ENCODE data around the gene TIAM1. TPM values are rescaled to one million over a fixed set of nuclear protein-coding genes. Genes with fewer than 3 reads are reported as not detected.

Gene TIAM1
- 8.3 TPM for polyA plus RNA-seq (2012; ENCODE audit: insufficient read depth, insufficient read length)

- DNase-seq (ENCODE audit: low read depth, low spot score) = no peak
- no peak within 1 kb of the TSS for H3K4me3 ChIP-seq (ENCODE audit: low read length)
Observed at GRCh38 chr21:31343680-31344480, at the start of gene TIAM1. Gene TIAM1 (minus strand): TSS chr21:31344261. CDS start chr21:31266972, 77,289 bp downstream.

GRCh38 chr21:31387560-31388186 is 43.6 kb upstream of the TIAM1 start:
- no peak overlapping the region for H3K4me3 ChIP-seq (ENCODE audit: low read length)
- no peak for DNase-seq (ENCODE audit: low read depth, low spot score)

- no peak for DNase-seq (ENCODE audit: low read depth, low spot score)
Observed at GRCh38 chr21:31386006-31386405, 41.9 kb upstream of the TIAM1 start.

DNA sequence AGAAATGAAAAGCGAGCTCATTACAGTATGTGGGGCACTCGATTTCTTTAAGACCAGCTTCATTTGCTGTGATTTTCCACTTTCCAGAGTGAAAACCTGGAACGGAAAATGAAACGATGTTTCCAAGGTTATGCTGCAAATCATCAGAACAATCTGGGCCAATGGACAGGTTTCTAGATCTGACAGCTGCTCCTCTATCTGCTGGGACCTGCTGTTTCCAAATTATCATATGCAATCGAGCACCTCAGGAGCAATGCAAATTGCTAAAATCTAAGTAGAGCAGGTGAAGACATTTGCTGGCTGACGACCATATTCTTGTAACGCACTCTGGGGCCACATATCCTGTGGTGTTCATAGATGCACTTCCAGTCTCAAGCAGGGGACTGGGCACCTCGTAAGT is 39.7 kb upstream of the TIAM1 start:
- DNase-seq (ENCODE audit: low read depth, low spot score) = no peak
- no peak overlapping the region for H3K4me3 ChIP-seq (ENCODE audit: low read length)

More at GRCh38 chr21:31386006-31386405, 41.9 kb upstream of the TIAM1 start:
- no peak overlapping the region for H3K4me3 ChIP-seq (ENCODE audit: low read length)

- no peak overlapping the region for H3K4me3 ChIP-seq (ENCODE audit: low read length)
- no peak for DNase-seq (ENCODE audit: low read depth, low spot score)
Observed at GRCh38 chr21:31382060-31382459, 38.0 kb upstream of the TIAM1 start.

GRCh38 chr21:31376301-31376700 is 32.2 kb upstream of the TIAM1 start:
- no peak for DNase-seq (ENCODE audit: low read depth, low spot score)
- H3K4me3 ChIP-seq (ENCODE audit: low read length) = no peak overlapping the region

DNA sequence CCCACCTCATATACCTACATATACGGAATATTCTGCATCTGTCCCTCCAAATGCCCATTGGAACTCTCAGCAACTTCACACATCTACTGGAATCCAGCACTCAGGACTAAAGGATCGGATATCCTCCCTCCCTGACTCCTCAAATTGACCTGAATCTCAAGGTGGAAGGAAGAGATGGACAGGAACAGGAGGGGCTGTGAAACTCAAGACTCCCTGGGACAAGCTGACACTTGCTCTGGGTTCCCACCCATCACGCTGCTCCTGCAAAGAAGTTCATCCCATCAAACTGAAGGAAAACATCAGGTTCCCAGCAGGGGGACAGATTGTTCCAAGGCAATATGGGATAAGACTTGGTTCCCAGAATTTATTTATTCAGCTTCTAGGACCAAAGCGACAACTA is 30.3 kb upstream of the TIAM1 start:
- H3K4me3 ChIP-seq (ENCODE audit: low read length) = no peak overlapping the region
- DNase-seq (ENCODE audit: low read depth, low spot score) = no peak

- H3K4me3 ChIP-seq (ENCODE audit: low read length) = no peak overlapping the region
- DNase-seq (ENCODE audit: low read depth, low spot score) = no peak
Observed at GRCh38 chr21:31372471-31372765, 28.4 kb upstream of the TIAM1 start.

GRCh38 chr21:31371715-31372470 is 27.8 kb upstream of the TIAM1 start:
- H3K4me3 ChIP-seq (ENCODE audit: low read length) = no peak overlapping the region
- DNase-seq (ENCODE audit: low read depth, low spot score) = no peak

- no peak overlapping the region for H3K4me3 ChIP-seq (ENCODE audit: low read length)
- no peak for DNase-seq (ENCODE audit: low read depth, low spot score)
Observed at GRCh38 chr21:31370893-31371544, 27.0 kb upstream of the TIAM1 start.

GRCh38 chr21:31370281-31370892 is 26.3 kb upstream of the TIAM1 start:
- DNase-seq (ENCODE audit: low read depth, low spot score) = no peak
- H3K4me3 ChIP-seq (ENCODE audit: low read length) = no peak overlapping the region

- no peak overlapping the region for H3K4me3 ChIP-seq (ENCODE audit: low read length)
- DNase-seq (ENCODE audit: low read depth, low spot score) = no peak
Observed at GRCh38 chr21:31368361-31368760, 24.3 kb upstream of the TIAM1 start.

DNA sequence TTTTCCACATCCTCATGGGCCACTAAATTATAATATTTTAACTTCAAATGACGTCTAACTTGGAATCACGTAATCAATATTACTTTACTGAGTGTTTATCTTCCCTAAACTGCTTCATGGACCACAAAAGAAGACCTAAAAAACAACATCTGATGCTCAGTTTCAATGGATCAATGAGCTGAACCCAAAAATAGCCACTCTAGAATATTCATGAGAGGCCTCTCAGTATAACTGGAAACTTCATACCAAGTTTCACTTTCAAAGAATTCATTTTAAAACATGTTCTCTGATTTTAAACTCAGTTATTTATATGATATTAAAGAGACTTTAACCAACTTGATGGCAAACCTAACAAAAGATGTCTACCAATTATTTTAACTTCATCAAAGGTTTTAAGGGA is 23.7 kb upstream of the TIAM1 start:
- no peak overlapping the region for H3K4me3 ChIP-seq (ENCODE audit: low read length)
- DNase-seq (ENCODE audit: low read depth, low spot score) = no peak

DNA sequence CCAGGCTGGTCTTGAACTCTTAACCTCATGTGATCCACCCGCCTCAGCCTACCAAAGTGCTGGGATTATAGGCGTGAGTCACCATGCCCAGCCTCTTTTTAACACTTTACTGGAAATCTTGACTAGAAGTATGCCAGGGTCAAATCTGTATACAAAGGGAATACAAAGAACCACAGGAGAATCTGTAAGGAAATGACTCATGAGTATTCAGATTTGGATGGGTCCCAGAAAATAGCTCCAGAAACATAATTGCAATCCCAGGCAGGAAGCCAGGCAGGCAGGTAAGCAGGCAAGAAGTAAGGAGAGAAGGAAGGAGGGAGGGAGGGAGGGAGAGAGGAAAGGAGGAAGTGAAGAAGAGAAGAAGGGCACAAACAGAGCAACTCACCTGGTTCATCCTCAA is 22.8 kb upstream of the TIAM1 start:
- DNase-seq (ENCODE audit: low read depth, low spot score) = no peak
- no peak overlapping the region for H3K4me3 ChIP-seq (ENCODE audit: low read length)

GRCh38 chr21:31364253-31364945 is 20.3 kb upstream of the TIAM1 start:
- H3K4me3 ChIP-seq (ENCODE audit: low read length) = no peak overlapping the region

DNA sequence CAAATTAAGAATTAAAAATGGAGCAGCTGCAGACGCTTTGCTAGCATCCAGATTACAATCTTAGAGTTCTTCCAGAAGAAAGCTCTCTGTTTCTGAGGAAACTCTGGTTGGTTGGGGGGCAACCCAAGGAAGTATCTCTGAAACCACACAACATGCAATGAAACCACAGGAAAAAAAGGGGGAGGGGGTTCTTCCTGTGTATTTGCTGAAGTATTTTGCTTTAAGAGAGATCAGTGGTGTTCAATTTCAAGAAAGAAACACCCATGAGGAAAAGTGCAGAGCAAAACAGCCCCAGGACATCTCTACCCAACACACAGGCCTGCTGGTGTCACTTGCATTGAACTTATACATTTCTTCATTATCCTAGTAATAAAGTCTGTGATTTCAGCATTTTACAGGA is 19.7 kb upstream of the TIAM1 start:
- no peak overlapping the region for H3K4me3 ChIP-seq (ENCODE audit: low read length)
- peak; percentile 91 for DNase-seq (ENCODE audit: low read depth, low spot score)

More at GRCh38 chr21:31364253-31364945, 20.3 kb upstream of the TIAM1 start:
- peak; percentile 17 for DNase-seq (ENCODE audit: low read depth, low spot score)

- H3K4me3 ChIP-seq (ENCODE audit: low read length) = no peak overlapping the region
- no peak for DNase-seq (ENCODE audit: low read depth, low spot score)
Observed at GRCh38 chr21:31360717-31361116, 16.7 kb upstream of the TIAM1 start.

DNA sequence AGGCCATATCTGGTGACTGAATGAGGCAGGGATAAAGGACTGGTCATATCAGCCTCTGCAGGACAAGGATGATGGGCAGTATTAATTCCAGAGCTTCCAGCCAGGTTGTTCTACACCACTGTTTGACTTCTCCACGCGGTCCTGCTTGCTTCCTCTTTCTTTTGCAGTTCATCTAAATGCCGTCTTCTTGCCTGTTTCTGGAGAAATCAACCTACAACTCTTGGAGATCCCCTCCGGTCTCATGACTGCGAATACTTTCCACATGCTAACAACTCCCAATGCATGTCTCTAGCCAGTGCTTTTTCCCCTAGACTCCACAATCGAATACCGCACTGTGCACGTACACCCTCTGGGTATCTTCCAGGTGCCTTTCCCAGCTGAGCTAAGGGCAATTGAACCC is 14.1 kb upstream of the TIAM1 start:
- no peak for DNase-seq (ENCODE audit: low read depth, low spot score)
- H3K4me3 ChIP-seq (ENCODE audit: low read length) = no peak overlapping the region

- no peak overlapping the region for H3K4me3 ChIP-seq (ENCODE audit: low read length)
- DNase-seq (ENCODE audit: low read depth, low spot score) = no peak
Observed at GRCh38 chr21:31356440-31356839, 12.4 kb upstream of the TIAM1 start.

All from Jurkat, Clone E6-1 (cell line).